ENCODE results near the gene CAMTA1.

CAMTA1 gene

DNA sequence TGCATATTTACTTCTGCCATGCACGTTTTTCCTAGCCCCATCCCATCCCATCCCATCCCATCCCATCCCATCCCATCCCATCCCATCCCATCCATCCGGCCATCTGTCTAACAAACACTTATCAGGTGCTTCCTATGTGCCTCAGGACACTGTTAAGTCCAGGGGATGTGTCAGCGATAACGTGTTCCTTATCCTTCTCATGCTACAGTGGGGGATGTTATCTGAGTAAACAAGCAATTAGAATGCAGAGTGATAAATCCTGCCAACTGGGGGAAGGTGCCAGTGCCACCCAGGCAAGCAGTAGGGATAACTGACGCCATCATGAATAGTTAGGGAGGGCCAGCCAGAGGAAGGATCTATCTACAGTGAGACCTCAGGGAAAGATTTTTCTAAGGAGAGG, 304.2 kb downstream of the CAMTA1 start:
- TF ChIP-seq, protein P1, sequence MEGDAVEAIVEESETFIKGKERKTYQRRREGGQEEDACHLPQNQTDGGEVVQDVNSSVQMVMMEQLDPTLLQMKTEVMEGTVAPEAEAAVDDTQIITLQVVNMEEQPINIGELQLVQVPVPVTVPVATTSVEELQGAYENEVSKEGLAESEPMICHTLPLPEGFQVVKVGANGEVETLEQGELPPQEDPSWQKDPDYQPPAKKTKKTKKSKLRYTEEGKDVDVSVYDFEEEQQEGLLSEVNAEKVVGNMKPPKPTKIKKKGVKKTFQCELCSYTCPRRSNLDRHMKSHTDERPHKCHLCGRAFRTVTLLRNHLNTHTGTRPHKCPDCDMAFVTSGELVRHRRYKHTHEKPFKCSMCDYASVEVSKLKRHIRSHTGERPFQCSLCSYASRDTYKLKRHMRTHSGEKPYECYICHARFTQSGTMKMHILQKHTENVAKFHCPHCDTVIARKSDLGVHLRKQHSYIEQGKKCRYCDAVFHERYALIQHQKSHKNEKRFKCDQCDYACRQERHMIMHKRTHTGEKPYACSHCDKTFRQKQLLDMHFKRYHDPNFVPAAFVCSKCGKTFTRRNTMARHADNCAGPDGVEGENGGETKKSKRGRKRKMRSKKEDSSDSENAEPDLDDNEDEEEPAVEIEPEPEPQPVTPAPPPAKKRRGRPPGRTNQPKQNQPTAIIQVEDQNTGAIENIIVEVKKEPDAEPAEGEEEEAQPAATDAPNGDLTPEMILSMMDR (IDR thresholded peaks at IDR 0.05; ENCODE audit: borderline replicate concordance, control extremely low read depth, extremely low read depth, insufficient read depth, missing control alignments), result no peak
- in situ Hi-C loops (cut with MboI; ENCODE audit: low sequenced_read_pairs, unreplicated experiment), result no loop called here
- no peak for DNase-seq (ENCODE audit: low spot score)

DNA sequence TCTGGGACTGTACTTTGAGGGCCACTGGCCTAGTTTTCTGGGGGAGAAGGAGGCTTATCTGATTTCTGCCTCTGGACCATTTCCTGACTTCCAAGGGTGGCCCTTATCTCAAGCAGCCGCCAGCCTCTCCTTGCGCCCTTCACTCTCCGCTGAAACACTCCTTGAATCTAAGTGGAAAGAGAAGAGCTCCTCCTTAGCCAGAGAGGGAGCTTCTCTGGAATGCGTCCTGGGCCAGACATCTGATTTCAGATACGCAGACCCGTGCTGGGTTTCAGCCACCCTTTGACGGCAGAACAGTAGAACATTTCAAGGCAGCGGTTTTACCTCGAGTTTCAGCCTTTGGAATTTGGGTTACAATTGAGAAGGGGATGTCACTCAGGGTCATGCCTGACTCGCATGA, 308.0 kb downstream of the CAMTA1 start:
- in situ Hi-C loops (cut with MboI; ENCODE audit: low sequenced_read_pairs, unreplicated experiment), result no loop called here
- TF ChIP-seq, protein P1 (IDR thresholded peaks at IDR 0.05; ENCODE audit: borderline replicate concordance, control extremely low read depth, extremely low read depth, insufficient read depth, missing control alignments), result no peak
- DNase-seq (ENCODE audit: low spot score), result no peak

DNA sequence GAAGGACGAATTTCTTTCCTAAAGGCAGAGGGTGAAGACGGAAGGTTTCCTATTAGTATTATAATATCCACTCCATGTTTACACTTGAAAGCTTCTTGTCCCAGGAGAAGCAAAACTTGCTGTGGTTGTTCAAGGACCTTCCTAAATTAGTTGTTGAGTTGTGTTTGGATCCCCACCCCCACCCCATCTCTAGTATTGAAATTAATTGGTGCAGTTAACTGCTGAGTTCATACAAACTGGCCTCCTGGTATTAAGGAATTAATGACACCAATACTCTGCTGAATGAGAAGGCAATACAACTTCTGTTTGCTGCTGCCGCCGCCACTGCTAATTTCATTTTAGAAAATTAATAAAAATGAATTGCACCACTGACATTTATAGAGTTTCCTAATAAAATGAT, 308.8 kb downstream of the CAMTA1 start:
- TF ChIP-seq, protein P1 (IDR thresholded peaks at IDR 0.05; ENCODE audit: borderline replicate concordance, control extremely low read depth, extremely low read depth, insufficient read depth, missing control alignments), result no peak
- DNase-seq (ENCODE audit: low spot score), result no peak
- in situ Hi-C loops (cut with MboI; ENCODE audit: low sequenced_read_pairs, unreplicated experiment), result no loop called here

DNA sequence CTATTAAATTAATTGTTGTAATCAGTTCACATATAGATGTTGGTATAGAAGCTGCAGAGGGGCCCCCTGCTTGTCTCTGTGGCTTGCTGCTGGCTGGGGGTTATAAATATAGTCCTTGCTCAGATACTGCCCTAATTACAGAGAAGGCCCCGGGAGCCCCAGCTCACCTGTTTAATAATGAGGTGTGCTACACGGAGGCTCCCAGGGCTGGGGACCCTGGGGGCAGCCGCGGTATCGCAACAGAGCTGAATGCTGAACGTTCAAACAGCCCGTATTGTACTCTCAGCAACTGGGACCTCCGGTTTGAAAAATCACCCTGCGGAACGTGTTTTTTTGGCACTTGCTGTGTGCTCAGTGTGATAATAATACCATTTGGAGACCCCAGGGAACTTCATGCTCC, 309.3 kb downstream of the CAMTA1 start:
- DNase-seq (ENCODE audit: low spot score), result no peak
- TF ChIP-seq, protein P1 (IDR thresholded peaks at IDR 0.05; ENCODE audit: borderline replicate concordance, control extremely low read depth, extremely low read depth, insufficient read depth, missing control alignments), result no peak
- in situ Hi-C loops (cut with MboI; ENCODE audit: low sequenced_read_pairs, unreplicated experiment), result no loop called here

DNA sequence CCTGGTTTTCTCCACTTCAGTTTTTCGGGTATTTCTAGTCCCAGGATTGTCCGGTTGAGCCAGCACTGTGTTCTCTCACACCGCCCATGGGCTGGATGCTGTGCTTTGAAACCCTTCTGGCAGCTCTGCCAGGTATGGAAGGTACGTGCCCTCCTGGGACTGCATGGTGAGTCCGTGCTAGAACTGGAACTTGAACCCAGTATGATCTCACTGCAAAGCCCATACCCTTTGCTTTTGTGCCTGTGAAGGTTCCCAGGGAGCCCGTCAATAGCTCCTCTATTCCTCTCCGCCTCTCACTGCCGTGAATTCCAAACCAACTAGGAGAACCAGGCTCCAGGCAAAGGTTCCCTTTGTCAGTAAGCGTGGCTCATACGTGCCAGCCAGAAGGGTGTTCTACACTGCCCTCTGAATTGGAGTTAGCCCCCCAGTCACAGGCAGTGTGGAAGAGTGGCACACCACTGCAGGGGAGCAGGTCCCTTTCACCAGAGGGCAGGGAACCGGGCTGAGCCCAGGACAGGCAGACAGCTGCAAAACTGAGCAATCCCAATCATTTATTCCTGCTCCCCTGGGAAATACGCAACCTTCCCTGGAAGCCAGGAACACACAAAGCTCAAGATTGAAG, 310.2 kb downstream of the CAMTA1 start:
- in situ Hi-C loops (cut with MboI; ENCODE audit: low sequenced_read_pairs, unreplicated experiment), result no loop called here
- TF ChIP-seq, protein P1 (IDR thresholded peaks at IDR 0.05; ENCODE audit: borderline replicate concordance, control extremely low read depth, extremely low read depth, insufficient read depth, missing control alignments), result no peak
- DNase-seq (ENCODE audit: low spot score), result no peak

DNA sequence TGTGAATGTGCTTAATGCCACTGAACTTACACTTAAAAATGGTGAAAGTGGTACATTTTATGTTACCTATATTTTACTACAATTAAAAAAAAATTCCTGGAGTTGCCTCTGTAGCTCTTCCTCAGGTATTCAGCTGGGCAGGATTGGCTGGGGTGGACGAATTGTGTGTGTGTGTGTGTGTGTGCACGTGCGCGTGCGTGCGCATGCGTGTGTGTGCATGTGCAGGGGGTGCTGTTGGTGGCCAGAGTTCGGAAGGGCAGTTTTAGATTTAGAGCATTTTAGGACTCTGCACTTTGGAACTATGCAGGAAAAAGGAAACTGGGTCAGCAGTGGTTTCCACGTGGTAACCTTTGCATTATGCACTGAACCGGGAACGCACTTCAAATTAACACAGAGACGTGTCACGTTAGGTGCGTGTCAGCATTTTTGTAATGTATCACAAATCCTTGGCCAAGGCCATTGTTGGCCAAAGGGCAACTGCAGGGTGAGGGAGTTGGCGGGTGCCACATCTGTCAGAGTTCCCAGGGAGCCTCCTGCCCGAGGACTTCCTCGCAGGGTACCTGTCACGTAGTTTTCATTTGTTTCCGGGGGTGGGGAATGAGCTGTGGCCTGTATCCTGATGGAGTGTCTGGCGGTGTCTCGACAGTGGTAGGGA, 312.8 kb downstream of the CAMTA1 start:
- in situ Hi-C loops (cut with MboI; ENCODE audit: low sequenced_read_pairs, unreplicated experiment), result no loop called here
- TF ChIP-seq, protein P1 (IDR thresholded peaks at IDR 0.05; ENCODE audit: borderline replicate concordance, control extremely low read depth, extremely low read depth, insufficient read depth, missing control alignments), result no peak
- no peak for DNase-seq (ENCODE audit: low spot score)
